ENCODE results near the gene UBE2Q2.

The UBE2Q2 gene

DNA sequence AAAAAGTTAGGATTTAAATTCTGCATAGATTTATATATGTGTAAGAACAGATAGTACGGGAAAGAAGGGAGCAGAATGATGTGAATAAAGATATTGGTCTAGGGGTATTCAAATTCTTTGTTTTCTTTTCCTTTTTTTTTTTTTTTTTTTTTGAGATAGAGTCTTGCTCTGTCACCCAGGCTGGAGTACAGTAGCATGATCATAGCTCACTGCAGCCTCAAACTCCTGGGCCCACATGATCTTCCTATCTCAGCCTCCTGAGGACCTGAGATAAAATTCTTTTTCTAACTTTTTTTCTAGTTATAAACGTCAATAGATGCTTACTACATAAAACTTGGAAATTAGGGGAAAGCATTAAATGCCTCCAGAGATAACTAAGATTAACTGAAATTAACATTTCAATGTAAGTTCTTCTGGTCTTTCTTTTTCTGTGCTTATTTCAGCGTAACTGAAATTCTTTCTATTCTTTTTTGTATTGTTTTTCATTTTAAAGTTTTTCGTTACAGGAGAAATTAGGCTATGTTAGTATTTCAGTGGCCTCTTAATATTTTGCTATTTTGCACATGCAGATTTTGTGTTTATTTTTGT is 29.2 kb downstream of the UBE2Q2 start:
- Histone ChIP-seq H3F3A (ENCODE audit: insufficient read depth, low read length) (no peaks in the 10 kb centered on the region), H4K20me1 (ENCODE audit: insufficient read depth, low read length) (no peaks in the 10 kb centered on the region)

DNA sequence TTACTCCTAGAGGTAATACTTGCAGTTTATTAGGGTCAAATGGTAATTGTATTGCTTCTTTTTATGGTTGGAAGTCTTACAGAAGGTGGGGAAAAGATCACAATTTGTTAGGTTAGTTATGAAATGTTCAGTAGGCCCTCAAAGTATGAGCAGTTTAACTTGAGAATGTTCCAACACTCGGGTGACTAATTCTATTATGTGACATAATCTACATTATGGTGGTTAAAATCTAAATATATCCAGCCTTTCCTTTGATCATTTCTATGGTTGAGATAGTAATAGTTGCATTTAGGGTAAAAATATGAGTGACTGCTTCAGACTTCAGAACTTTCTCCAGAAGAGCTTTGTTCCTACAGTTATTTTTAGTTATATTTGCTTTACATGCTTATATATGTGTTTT is 40.8 kb downstream of the UBE2Q2 start:
- Histone ChIP-seq H3K36me3 (ENCODE audit: insufficient read depth, low read length) (peaks cover 25% of the 10 kb centered on the region; the same call in 1 of the 2 replicates), H3K79me2 (ENCODE audit: insufficient read depth, low read length) (no peaks in the 10 kb centered on the region), H3K4me1 (ENCODE audit: insufficient read depth, low read length, severe bottlenecking) (no peaks in the 10 kb centered on the region), H3K9ac (ENCODE audit: low read length) (no peak overlapping the region), H3K27ac (ENCODE audit: low read depth, low read length, poor library complexity, severe bottlenecking) (no peak overlapping the region), H2AFZ (ENCODE audit: low read length) (no peak overlapping the region), H3K4me3 (ENCODE audit: low read depth, low read length, poor library complexity, severe bottlenecking) (no peak overlapping the region), H3K4me2 (ENCODE audit: low read length) (no peak overlapping the region), H3K9me3 (ENCODE audit: low read length) (no peaks in the 10 kb centered on the region), H3F3A (ENCODE audit: insufficient read depth, low read length) (no peaks in the 10 kb centered on the region), H3K27me3 (ENCODE audit: insufficient read depth, low read length) (no peaks in the 10 kb centered on the region), H4K20me1 (ENCODE audit: insufficient read depth, low read length) (no peaks in the 10 kb centered on the region), H3K9me2 (ENCODE audit: low read depth, low read length) (no peaks in the 10 kb centered on the region)
- TF ChIP-seq EZH2 (IDR thresholded peaks at IDR 0.05; ENCODE audit: borderline replicate concordance, low read length): no peak
- TF ChIP-seq, protein P1, sequence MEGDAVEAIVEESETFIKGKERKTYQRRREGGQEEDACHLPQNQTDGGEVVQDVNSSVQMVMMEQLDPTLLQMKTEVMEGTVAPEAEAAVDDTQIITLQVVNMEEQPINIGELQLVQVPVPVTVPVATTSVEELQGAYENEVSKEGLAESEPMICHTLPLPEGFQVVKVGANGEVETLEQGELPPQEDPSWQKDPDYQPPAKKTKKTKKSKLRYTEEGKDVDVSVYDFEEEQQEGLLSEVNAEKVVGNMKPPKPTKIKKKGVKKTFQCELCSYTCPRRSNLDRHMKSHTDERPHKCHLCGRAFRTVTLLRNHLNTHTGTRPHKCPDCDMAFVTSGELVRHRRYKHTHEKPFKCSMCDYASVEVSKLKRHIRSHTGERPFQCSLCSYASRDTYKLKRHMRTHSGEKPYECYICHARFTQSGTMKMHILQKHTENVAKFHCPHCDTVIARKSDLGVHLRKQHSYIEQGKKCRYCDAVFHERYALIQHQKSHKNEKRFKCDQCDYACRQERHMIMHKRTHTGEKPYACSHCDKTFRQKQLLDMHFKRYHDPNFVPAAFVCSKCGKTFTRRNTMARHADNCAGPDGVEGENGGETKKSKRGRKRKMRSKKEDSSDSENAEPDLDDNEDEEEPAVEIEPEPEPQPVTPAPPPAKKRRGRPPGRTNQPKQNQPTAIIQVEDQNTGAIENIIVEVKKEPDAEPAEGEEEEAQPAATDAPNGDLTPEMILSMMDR (IDR thresholded peaks at IDR 0.05; ENCODE audit: low read length): no peak

More for the DNA sequence above, 29.2 kb downstream of the UBE2Q2 start:
- Histone ChIP-seq H3K4me2 (ENCODE audit: low read length) (no peak overlapping the region), H3K9me2 (ENCODE audit: low read depth, low read length) (no peaks in the 10 kb centered on the region), H3K9ac (ENCODE audit: low read length) (no peak overlapping the region), H3K79me2 (ENCODE audit: insufficient read depth, low read length) (no peaks in the 10 kb centered on the region), H3K36me3 (ENCODE audit: insufficient read depth, low read length) (peaks cover 31% of the 10 kb centered on the region), H3K4me3 (ENCODE audit: low read depth, low read length, poor library complexity, severe bottlenecking) (no peak overlapping the region), H3K9me3 (ENCODE audit: low read length) (no peaks in the 10 kb centered on the region), H3K4me1 (ENCODE audit: insufficient read depth, low read length, severe bottlenecking) (peaks cover 18% of the 10 kb centered on the region), H3K27me3 (ENCODE audit: insufficient read depth, low read length) (no peaks in the 10 kb centered on the region), H2AFZ (ENCODE audit: low read length) (no peak overlapping the region), H3K27ac (ENCODE audit: low read depth, low read length, poor library complexity, severe bottlenecking) (no peak overlapping the region)
- TF ChIP-seq, protein P1 (IDR thresholded peaks at IDR 0.05; ENCODE audit: low read length): no peak
- no peak for TF ChIP-seq EZH2 (IDR thresholded peaks at IDR 0.05; ENCODE audit: borderline replicate concordance, low read length)

DNA sequence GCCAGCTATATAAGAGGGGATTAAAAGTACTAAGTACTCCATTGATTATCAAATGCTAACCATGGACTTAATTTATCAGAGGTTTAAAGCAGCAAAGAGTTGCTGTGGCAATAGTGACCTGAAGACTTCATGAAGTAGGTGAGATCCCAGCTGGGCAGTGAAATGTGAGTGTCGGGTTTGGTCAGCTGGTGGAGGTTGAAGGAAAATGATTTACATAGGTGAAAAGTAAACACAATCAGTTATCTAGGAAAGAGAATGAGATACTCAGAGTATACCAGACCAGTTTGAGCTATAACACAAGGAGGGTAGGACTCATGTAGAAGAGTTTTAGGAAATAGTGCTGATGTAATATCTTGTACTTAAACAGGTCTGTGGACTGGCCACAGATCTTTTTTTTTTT is 43.9 kb downstream of the UBE2Q2 start:
- Histone ChIP-seq H3F3A (ENCODE audit: insufficient read depth, low read length) (no peaks in the 10 kb centered on the region), H3K4me2 (ENCODE audit: low read length) (no peak overlapping the region), H3K79me2 (ENCODE audit: insufficient read depth, low read length) (no peaks in the 10 kb centered on the region), H3K27ac (ENCODE audit: low read depth, low read length, poor library complexity, severe bottlenecking) (no peak overlapping the region), H2AFZ (ENCODE audit: low read length) (no peak overlapping the region), H3K4me1 (ENCODE audit: insufficient read depth, low read length, severe bottlenecking) (no peaks in the 10 kb centered on the region), H4K20me1 (ENCODE audit: insufficient read depth, low read length) (no peaks in the 10 kb centered on the region), H3K9me2 (ENCODE audit: low read depth, low read length) (no peaks in the 10 kb centered on the region), H3K36me3 (ENCODE audit: insufficient read depth, low read length) (peaks cover 17% of the 10 kb centered on the region; the same call in 1 of the 2 replicates), H3K9ac (ENCODE audit: low read length) (no peak overlapping the region), H3K27me3 (ENCODE audit: insufficient read depth, low read length) (no peaks in the 10 kb centered on the region), H3K9me3 (ENCODE audit: low read length) (no peaks in the 10 kb centered on the region), H3K4me3 (ENCODE audit: low read depth, low read length, poor library complexity, severe bottlenecking) (no peak overlapping the region)
- TF ChIP-seq, protein P1 (IDR thresholded peaks at IDR 0.05; ENCODE audit: low read length): no peak
- TF ChIP-seq EZH2 (IDR thresholded peaks at IDR 0.05; ENCODE audit: borderline replicate concordance, low read length): no peak
